ENCODE results near the gene PCAT6. TPM values are rescaled to one million over a fixed set of nuclear protein-coding genes. Genes with fewer than 3 reads are reported as not detected.

Gene PCAT6
- total RNA-seq, 2 donors from 2014 or later, result 0.74 to 2.1 TPM

DNA sequence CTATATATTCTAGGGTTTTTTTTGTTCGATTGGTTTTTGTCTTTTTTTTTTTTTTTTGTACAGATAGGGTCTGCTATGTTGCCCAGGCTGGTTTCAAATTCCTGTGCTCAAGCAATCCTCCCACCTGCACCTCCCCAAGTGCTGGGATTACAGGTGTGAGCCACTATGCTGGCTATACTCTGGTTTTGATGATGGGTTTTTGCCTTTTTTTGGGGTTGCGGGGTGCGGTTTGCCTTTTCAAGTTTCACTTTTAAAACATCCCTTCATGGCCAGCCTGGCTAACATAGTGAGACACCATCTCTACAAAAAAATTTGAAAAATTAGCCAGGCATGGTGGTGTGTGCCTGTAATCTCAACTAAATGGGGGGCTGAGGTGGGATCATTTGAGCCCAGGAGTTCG is 12.5 kb upstream of the PCAT6 start:
- H3K27me3 ChIP-seq, result no peaks in the 10 kb centered on the region
- TF ChIP-seq, protein P1, sequence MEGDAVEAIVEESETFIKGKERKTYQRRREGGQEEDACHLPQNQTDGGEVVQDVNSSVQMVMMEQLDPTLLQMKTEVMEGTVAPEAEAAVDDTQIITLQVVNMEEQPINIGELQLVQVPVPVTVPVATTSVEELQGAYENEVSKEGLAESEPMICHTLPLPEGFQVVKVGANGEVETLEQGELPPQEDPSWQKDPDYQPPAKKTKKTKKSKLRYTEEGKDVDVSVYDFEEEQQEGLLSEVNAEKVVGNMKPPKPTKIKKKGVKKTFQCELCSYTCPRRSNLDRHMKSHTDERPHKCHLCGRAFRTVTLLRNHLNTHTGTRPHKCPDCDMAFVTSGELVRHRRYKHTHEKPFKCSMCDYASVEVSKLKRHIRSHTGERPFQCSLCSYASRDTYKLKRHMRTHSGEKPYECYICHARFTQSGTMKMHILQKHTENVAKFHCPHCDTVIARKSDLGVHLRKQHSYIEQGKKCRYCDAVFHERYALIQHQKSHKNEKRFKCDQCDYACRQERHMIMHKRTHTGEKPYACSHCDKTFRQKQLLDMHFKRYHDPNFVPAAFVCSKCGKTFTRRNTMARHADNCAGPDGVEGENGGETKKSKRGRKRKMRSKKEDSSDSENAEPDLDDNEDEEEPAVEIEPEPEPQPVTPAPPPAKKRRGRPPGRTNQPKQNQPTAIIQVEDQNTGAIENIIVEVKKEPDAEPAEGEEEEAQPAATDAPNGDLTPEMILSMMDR (IDR thresholded peaks at IDR 0.05), result no peak
- no peaks in the 10 kb centered on the region for H3K36me3 ChIP-seq
- H3K4me1 ChIP-seq, result peaks cover 4% of the 10 kb centered on the region
- H3K9ac ChIP-seq (ENCODE audit: low read depth in 2 of 2, low read length in 2 of 2), result no peak overlapping the region
- no peak for DNase-seq
- intact Hi-C loops (cut with DNase I), result no loop called here
- H3K9me3 ChIP-seq, result no peaks in the 10 kb centered on the region
- no peak overlapping the region for H3K27ac ChIP-seq
- H3K4me3 ChIP-seq, result no peak overlapping the region

DNA sequence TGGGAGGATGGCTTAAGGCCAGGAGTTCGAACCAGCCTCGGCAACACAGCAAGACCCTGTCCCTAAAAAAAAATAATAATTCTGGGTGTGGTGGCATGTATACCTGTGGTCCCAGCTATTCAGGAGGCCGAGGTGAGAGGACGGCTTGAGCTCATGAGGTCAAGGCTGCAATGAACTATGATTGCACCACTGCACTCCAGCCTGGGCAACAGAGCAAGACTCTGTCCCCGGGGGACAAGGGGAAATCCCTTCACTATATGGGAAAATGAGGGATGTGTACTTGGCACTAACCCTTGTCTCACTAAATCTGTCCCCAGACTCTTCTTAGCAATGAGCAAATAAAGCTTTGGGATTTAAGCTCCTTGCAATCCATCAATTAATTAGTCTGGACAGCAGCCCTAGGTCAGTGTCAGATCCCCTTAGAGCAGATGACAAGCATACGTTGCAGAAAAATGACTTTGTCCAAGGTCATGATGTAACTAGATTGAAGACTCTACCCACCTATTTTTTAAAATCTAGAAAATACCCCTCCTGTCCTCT is 11.9 kb upstream of the PCAT6 start:
- TF ChIP-seq, protein P1 (IDR thresholded peaks at IDR 0.05), result no peak
- H3K9me3 ChIP-seq, result no peaks in the 10 kb centered on the region
- DNase-seq, result no peak
- H3K36me3 ChIP-seq, result no peaks in the 10 kb centered on the region
- peaks cover 4% of the 10 kb centered on the region for H3K4me1 ChIP-seq
- intact Hi-C loops (cut with DNase I), result no loop called here
- no peak overlapping the region for H3K27ac ChIP-seq
- no peak overlapping the region for H3K9ac ChIP-seq (ENCODE audit: low read depth in 2 of 2, low read length in 2 of 2)
- no peak overlapping the region for H3K4me3 ChIP-seq
- H3K27me3 ChIP-seq, result no peaks in the 10 kb centered on the region

DNA sequence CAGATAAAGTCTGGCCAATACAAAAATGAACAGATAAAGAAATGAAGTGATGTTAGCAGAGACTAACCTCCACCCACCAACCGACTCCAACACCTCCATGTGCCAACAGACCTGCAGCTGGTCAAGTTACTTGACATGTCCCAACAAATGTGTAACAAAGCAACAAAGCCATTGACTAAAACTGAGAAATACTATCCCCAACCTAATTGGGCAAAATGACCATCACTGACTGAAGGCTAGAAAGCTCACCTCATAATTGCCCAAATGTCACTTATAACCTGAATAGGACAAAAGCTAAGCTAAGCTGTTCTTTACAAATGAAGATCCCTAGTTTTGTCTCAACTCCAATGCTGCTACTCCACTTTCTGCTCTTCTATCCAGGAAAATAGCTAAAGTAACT is 10.0 kb upstream of the PCAT6 start:
- DNase-seq, result no peak
- Histone ChIP-seq H3K9ac (ENCODE audit: low read depth in 2 of 2, low read length in 2 of 2) (no peak overlapping the region), H3K36me3 (no peaks in the 10 kb centered on the region), H3K9me3 (no peaks in the 10 kb centered on the region), H3K4me1 (peaks cover 7% of the 10 kb centered on the region), H3K27me3 (no peaks in the 10 kb centered on the region), H3K27ac (no peak overlapping the region), H3K4me3 (no peak overlapping the region)
- intact Hi-C loops (cut with DNase I), result no loop called here
- TF ChIP-seq, protein P1 (IDR thresholded peaks at IDR 0.05), result no peak

DNA sequence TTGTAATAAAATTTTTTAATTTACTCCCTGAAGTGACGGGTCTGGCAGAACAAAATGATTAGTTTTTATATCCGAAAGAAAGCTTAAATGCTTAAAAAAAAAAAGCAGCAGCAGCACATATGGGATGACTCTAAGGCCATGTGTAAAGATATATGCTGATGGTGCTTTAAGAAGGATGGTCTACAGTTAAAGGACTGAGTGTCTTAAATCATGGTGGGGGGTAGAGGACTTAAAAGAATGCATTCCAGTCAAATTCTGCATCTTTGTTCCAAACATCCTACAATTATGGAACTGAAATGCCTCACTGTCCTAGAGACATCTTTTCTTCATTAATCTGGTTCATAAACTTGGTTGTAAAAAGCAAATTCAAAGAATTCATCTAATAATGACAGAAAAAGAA is 9.6 kb upstream of the PCAT6 start:
- H3K4me1 ChIP-seq, result peaks cover 11% of the 10 kb centered on the region

DNA sequence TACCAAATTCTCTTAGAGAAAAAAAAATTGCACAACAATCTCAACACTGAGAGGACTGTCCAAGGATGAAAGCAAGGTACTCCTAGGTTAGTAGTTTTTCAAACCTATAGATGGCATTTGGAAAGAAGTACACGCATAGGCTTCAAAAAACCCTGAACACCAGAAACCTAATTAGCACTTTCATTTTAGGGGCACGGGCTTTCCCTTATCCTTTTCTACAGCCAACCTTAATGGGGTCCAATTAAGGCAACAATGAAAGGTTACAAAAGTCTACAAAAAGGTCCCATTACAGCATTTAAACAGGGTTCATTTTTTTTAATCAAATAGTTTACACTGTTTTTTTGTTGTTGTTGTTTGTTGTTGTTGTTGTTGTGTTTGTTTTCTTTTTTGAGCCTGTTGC is 8.7 kb upstream of the PCAT6 start:
- intact Hi-C loops (cut with DNase I), result no loop called here
- Histone ChIP-seq H3K9ac (ENCODE audit: low read depth in 2 of 2, low read length in 2 of 2) (no peak overlapping the region), H3K4me1 (peaks cover 12% of the 10 kb centered on the region), H3K36me3 (no peaks in the 10 kb centered on the region), H3K27ac (no peak overlapping the region), H3K27me3 (no peaks in the 10 kb centered on the region), H3K4me3 (no peak overlapping the region), H3K9me3 (no peaks in the 10 kb centered on the region)
- TF ChIP-seq, protein P1 (IDR thresholded peaks at IDR 0.05), result no peak
- DNase-seq, result no peak

More for the DNA sequence above, 9.6 kb upstream of the PCAT6 start:
- TF ChIP-seq, protein P1 (IDR thresholded peaks at IDR 0.05), result no peak
- no peak for DNase-seq
- Histone ChIP-seq H3K4me3 (no peak overlapping the region), H3K36me3 (no peaks in the 10 kb centered on the region), H3K27me3 (no peaks in the 10 kb centered on the region), H3K9me3 (no peaks in the 10 kb centered on the region), H3K9ac (ENCODE audit: low read depth in 2 of 2, low read length in 2 of 2) (no peak overlapping the region), H3K27ac (no peak overlapping the region)
- intact Hi-C loops (cut with DNase I), result no loop called here
